SJCRH30 (cell line): ENCODE data around the gene DNAH17. TPM values are rescaled to one million over a fixed set of nuclear protein-coding genes. Genes with fewer than 3 reads are reported as not detected.

ENCODE experiments used
- DNase-seq, 2 experiments: peaks; one replicate each; pipeline ENCODE4 v3.0.0-alpha.2; 2015 to 2020
- H3K27ac ChIP-seq: fragments of 250-450 bp; sonication (Bioruptor Pico); 2 replicates; pipeline ENCODE4 v1.5.1; 2020; ENCODE audit warnings: mild to moderate bottlenecking, moderate library complexity
- H3K27me3 ChIP-seq: fragments of 250-450 bp; sonication (Bioruptor Pico); 2 replicates; pipeline ENCODE4 v1.5.1; 2020; ENCODE audit warnings: mild to moderate bottlenecking, moderate library complexity
- H3K36me3 ChIP-seq: fragments of 250-450 bp; sonication (Bioruptor Pico); 2 replicates; pipeline ENCODE4 v1.5.1; 2020; ENCODE audit warnings: mild to moderate bottlenecking, moderate library complexity
- H3K4me1 ChIP-seq: fragments of 250-450 bp; sonication (Bioruptor Pico); 2 replicates; pipeline ENCODE4 v1.5.1; 2020; ENCODE audit warnings: mild to moderate bottlenecking, moderate library complexity
- H3K4me3 ChIP-seq: fragments of 250-450 bp; sonication (Bioruptor Pico); 2 replicates; pipeline ENCODE4 v1.5.1; 2020; ENCODE audit warnings: mild to moderate bottlenecking, moderate library complexity
- H3K9me3 ChIP-seq: fragments of 250-450 bp; sonication (Bioruptor Pico); replicated peaks from 2 replicates; pipeline ENCODE4 v1.5.1; 2020; ENCODE audit warnings: mild to moderate bottlenecking, moderate library complexity
- total RNA-seq: library from RNA; depleted of rRNA; stranded (reverse); fragments of >200 nt; shearing (Covaris generic); gene quantifications from 2 replicates; pipeline ENCODE4 v1.2.3, GENCODE V29; 2014

Gene DNAH17
- total RNA-seq, 1 experiment from 2014 or later: 3.1 TPM

DNA sequence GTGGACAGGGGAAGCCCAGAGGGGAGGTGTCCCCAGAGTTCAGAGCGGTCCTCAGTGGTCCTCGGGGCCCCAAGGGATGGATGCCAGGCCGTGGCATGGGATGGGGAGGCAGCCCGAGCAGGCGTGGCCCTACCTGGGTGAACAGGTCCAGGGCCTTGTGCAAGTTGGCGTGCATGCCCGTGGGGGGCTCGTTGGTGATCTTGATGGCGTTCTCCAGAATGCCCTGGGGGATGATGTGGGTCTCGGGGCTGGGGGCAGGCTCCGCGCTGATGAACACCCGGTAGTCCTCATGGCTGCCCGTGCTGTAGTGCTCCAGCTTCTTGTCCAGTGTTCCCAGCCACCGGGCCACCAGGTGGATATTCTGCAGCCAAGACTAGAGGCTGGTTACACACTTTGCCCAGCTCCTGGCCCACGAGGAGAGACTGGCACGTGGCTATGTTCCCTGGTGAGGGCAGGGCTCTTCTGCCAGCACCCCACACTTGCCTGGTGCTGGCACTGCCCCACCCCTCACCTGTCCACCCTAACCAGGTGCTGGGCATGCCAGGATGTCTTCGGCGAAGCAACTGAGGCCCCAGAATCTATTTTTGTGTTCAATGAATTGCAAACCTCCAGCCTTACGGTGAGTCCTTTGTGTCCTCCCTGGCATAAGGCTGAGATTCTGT is 139.6 kb downstream of the DNAH17 start:
- H3K27ac ChIP-seq: no peak overlapping the region

DNA sequence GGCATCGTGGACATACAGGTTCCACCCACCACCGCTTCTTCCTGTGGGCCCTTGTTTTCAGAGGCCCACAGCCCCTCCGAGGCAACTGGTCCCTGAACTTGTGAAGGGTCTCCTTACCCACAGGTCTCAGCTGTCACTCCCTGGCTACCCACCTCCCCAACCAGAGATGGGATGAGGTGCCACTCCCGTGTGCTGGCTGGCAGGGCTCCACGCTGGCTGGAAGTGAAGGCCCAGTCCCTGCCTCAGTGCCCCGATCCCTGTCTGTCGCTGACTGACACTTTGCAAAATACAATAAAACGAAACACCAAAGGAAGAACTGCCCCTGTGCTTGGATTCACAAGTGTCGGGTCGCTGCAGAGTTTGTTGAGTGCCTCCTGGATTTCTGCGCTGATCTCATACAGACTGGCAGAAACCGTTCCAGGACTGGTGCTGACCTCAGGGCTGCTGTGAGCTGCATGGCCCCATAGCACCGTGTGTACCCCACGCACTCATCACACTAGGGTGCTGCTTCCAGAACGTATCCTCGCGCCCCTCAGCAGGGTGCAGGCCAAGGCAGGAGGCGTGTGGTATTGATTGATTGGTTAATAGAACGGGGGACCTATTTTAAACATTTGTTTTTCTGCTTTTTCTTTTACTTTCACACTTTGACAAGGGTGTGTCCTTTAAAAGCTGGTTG is 141.7 kb downstream of the DNAH17 start:
- Histone ChIP-seq H3K27me3 (no peaks in the 10 kb centered on the region), H3K36me3 (no peaks in the 10 kb centered on the region), H3K4me3 (no peak overlapping the region), H3K4me1 (peaks cover 13% of the 10 kb centered on the region), H3K27ac (no peak overlapping the region), H3K9me3 (no peaks in the 10 kb centered on the region)
- no peak for DNase-seq

More for the DNA sequence above, 139.6 kb downstream of the DNAH17 start:
- Histone ChIP-seq H3K9me3 (no peaks in the 10 kb centered on the region), H3K4me3 (no peak overlapping the region), H3K36me3 (no peaks in the 10 kb centered on the region), H3K27me3 (no peaks in the 10 kb centered on the region), H3K4me1 (peaks cover 19% of the 10 kb centered on the region)
- no peak for DNase-seq

DNA sequence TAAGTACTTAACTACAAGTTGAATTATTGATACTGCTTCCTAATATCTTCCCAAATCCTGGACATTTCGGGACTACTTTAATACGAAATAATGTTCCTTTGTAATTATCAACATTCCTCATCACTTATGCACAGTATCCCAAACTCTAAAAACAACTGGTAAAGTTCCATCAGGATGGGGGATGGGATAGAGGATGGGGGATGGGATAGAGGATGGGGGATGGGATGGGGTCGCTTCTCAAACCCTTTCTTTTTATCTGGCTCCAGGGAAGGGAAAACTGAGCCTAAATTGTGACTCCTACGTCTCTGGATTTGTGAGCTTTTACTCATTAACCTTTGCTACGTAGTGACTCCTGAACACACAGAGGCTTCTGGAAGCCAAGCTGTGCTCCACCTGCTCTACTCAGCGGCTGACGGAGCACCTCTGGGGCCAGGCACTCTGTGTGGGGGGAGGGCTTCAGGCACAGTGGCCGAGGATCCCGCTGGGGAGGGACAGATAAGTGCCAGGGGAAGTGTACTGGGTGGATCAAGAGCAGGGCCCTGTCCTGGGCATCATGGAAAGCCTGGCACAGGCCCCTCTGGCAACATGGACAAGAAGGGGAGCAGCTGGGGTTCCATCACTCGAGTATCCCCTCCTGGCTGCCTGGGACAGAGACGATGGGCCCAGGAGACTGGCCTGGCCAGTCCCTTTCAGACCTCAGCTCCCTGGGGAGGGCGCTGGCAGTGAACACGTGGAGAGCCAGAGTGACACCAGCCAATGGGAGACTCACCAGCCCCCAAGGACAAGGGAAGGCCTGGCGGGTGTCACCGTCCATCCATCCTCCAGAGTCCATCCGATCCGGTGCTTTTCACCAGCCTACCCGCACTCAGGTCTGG is 142.5 kb downstream of the DNAH17 start:
- Histone ChIP-seq H3K27me3 (no peaks in the 10 kb centered on the region), H3K27ac (no peak overlapping the region), H3K4me3 (no peak overlapping the region), H3K9me3 (no peaks in the 10 kb centered on the region), H3K4me1 (peaks cover 13% of the 10 kb centered on the region), H3K36me3 (no peaks in the 10 kb centered on the region)
- DNase-seq: no peak

DNA sequence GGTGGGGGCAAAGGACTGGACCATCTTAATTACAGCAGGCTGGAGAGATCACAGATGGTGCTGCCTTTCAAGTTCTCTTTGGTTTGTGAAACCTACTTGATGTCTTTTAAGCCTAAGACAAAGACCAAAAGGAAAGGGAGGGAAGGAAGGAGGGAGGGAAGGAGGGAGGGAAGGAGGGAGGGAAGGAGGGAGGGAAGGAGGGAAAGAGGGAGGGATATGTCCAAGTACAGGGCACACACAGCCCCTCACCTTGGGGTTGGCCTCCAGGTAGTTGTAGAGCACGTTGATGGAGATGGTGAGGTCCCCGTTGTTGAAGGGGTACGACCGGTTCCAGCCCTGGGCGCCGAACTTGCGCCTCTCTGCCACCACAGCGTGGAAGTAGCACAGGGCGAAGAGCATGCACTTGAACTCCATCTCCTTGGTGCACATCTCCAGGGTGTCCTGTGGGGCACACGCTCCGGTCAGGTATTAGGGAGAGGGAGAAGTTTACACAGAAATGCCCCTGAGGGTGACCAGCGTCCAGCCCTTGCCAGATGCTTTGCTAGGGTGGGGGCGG is 143.3 kb downstream of the DNAH17 start:
- no peak overlapping the region for H3K27ac ChIP-seq
- no peak overlapping the region for H3K4me3 ChIP-seq
- no peaks in the 10 kb centered on the region for H3K27me3 ChIP-seq
- H3K4me1 ChIP-seq: peaks cover 13% of the 10 kb centered on the region
- H3K9me3 ChIP-seq: no peaks in the 10 kb centered on the region
- H3K36me3 ChIP-seq: no peaks in the 10 kb centered on the region; the same call in 1 of the 2 replicates
- DNase-seq: no peak

DNA sequence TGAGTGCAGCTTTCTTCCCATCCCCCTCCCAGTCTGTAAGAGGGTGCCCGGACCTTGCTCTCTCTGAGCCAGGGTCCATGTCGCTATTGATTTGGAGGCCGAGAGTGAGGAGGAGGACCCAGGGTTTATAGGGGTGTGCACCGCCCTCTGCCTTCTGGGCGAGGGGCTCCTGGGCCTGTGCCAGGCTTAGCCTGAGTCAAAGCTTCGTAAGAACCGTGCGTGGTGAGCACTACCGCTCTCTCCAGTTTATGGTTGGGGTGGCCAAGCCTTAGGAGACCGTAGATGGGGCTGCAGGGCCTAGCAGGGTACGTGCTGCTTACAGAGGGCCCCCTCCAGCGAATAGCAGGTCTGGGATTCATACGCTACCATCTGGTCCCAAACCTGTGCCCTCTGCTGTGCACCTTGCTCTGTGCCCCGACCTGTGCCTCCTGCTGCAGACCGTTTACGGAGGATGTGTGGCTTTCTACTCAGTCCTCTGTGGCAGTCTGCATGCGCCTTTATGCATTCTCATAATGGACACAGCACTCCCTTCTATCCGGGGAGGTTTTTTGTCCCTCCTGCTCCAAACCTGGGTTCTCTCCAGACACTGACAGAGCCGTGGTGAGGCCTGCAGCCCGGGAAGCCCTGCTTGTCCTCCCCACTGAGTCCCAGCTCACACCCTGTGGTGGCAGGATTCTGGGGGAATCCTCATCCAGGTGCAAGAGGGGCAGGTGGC is 144.0 kb downstream of the DNAH17 start:
- H3K9me3 ChIP-seq: no peaks in the 10 kb centered on the region
- no peaks in the 10 kb centered on the region for H3K27me3 ChIP-seq
- H3K4me1 ChIP-seq: peaks cover 13% of the 10 kb centered on the region
- H3K4me3 ChIP-seq: no peak overlapping the region
- no peak for DNase-seq
- no peak overlapping the region for H3K27ac ChIP-seq
- H3K36me3 ChIP-seq: no peaks in the 10 kb centered on the region; the same call in 1 of the 2 replicates

DNA sequence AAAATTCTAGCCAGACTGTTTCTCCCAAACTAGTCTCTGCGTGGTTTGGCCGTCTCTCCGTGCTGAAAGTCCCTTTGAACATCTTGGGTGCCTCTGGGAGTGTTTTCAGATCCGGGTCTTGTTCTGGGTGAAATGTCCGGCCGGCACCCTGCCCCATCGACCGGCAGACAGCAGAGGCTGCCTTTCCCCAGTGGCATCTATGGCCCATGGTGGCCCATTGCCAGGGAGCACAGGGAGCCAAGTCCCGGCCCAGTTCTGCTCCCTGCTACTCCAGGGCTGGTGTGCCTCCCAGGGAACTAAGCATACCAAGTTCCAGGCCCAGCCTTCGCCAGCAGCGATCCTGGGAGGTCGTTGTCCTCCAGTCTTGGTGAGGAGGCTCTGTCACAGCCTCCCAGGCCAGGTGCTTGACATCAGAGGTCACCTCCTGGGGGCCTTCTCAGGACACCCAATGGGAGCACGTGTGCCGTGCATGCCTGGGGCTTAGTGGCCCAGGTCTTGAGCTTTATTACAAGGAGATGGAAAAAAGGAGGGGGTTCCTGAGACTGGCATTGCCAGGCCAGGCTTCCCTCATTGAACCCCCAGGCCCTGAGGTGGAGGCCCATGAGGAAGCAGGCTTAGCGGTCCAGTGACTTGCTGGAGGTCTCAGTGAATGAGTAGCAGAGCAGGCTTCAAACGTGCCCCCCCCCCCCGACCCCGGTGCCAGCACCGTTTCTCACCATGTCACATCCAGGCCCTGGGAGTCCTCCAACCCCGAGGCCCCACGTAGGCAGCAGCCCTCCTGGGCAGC is 144.8 kb downstream of the DNAH17 start:
- Histone ChIP-seq H3K9me3 (no peaks in the 10 kb centered on the region), H3K27me3 (no peaks in the 10 kb centered on the region), H3K4me3 (no peak overlapping the region), H3K36me3 (peaks cover under 1% of the 10 kb centered on the region; the same call in 1 of the 2 replicates), H3K27ac (no peak overlapping the region), H3K4me1 (peaks cover 11% of the 10 kb centered on the region)
- no peak for DNase-seq

DNA sequence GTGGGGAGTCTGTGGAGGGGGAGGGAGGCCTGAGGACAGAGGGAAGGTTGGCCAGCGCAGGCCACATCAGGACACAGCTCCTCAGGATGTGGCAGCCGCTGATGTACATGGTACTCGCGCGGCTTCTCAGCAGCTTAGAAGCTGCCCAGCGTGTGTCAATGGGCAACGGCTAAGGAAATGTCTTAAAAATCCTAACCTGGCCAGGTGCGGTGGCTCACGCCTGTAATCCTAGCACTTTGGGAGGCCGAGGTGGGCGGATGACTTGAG is 145.6 kb downstream of the DNAH17 start:
- no peak for DNase-seq
- H3K36me3 ChIP-seq: peaks cover 7% of the 10 kb centered on the region; the same call in 1 of the 2 replicates
- H3K9me3 ChIP-seq: no peaks in the 10 kb centered on the region

DNA sequence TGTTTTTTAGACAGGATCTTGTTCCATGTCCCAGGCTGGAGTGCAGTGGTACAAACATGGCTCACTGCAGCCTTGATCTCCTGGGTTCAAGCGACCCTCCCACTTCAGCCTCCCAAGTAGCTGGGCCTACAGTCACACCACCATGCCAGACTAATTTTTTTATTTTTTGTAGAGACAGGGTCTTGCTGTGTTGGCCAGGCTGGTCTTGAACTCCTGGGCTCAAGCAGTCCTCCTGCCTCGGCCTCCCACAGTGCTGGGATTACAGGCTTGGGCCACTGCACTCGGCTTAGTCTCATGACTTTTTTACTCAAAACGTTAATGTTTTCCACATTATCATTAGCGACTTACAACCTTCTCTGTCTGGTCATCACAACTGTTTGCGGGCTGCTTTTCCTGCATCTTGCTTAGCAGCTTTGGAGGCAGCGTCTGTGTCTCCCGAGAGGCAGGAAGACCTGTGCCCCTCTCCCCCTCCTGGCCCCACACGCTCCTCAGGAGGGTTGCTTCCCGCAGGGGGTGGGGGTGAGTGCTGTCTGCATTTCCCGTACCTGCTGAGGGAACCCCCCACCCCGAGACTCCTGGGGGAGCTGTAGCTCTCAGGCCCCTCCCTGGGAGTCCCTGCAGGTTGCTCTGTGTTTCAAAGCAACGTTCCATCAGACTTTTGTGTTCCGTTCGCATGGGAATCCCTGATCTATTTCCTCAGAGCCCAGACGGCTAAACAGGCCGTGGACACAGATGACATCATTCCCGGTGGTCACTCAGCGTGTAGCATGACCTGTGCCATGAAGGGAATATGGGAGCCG is 146.1 kb downstream of the DNAH17 start:
- Histone ChIP-seq H3K36me3 (peaks cover 12% of the 10 kb centered on the region), H3K4me1 (no peaks in the 10 kb centered on the region), H3K9me3 (no peaks in the 10 kb centered on the region), H3K4me3 (no peak overlapping the region), H3K27ac (no peak overlapping the region), H3K27me3 (no peaks in the 10 kb centered on the region)
- DNase-seq: no peak

More for the DNA sequence above, 145.6 kb downstream of the DNAH17 start:
- no peaks in the 10 kb centered on the region for H3K27me3 ChIP-seq
- H3K27ac ChIP-seq: no peak overlapping the region
- H3K4me1 ChIP-seq: peaks cover 5% of the 10 kb centered on the region; the same call in 1 of the 2 replicates
- H3K4me3 ChIP-seq: no peak overlapping the region

DNA sequence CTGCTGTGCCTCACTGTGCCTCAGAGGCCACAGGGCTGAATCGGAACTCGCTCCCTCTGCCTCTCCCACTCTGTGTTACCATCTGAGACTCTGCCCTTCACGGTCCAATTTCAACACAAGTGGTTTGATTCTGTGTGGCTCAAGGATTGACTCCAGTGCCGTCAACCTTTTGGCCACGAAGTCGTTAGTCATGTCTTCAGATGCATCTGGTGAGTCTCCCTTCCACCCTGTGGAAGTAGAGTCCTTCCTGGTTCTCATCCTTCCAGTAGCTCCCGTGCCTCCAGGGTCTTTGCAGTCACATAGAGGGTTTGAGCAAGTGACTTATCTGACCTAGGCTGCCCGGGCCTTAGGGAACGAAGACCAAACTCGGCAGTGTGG is 147.6 kb downstream of the DNAH17 start:
- Histone ChIP-seq H3K4me1 (no peaks in the 10 kb centered on the region), H3K9me3 (no peaks in the 10 kb centered on the region), H3K36me3 (peaks cover 25% of the 10 kb centered on the region), H3K27me3 (no peaks in the 10 kb centered on the region), H3K4me3 (no peak overlapping the region), H3K27ac (no peak overlapping the region)
- no peak for DNase-seq

DNA sequence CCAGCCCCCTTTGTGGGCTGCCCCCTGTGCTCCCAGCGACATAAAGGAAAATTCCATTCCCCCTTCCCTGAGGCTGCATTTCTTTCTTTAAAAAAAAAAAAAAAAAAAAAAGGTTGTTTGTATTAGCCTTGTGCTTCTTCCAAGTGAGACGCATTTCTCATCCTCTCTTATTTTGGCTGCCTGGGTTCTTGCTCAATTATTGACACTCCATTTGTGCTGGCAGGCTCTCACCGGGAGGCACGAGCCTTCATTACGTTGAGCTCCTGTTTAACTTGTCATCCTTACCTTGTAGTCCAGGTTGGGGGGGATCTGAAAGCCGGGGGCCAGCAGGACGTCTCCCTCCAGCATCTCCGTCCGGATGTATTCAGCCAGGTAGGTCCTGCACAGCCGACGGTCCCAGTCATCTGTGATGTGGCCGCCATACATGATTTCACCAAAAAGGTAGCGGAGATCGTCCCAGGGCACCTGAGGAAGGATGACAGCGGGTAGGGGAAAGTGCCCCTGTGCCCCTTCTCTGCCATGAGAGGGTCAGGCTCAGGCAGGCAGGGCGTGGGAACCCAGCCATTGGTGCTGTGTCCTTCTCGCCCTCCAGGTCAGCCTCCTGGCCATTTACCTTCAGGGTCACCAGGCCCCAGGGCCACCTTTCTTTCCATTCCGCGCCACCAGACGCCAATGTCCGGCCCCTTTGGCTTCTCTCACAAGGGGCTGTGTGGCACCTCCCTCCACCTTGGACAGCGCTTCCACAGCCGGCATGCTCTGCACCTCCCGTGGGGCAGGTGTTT is 148.2 kb downstream of the DNAH17 start:
- no peaks in the 10 kb centered on the region for H3K4me1 ChIP-seq
- no peaks in the 10 kb centered on the region for H3K27me3 ChIP-seq
- peaks cover 31% of the 10 kb centered on the region for H3K36me3 ChIP-seq
- H3K4me3 ChIP-seq: no peak overlapping the region
- no peak overlapping the region for H3K27ac ChIP-seq
- no peaks in the 10 kb centered on the region for H3K9me3 ChIP-seq
- no peak for DNase-seq

DNA sequence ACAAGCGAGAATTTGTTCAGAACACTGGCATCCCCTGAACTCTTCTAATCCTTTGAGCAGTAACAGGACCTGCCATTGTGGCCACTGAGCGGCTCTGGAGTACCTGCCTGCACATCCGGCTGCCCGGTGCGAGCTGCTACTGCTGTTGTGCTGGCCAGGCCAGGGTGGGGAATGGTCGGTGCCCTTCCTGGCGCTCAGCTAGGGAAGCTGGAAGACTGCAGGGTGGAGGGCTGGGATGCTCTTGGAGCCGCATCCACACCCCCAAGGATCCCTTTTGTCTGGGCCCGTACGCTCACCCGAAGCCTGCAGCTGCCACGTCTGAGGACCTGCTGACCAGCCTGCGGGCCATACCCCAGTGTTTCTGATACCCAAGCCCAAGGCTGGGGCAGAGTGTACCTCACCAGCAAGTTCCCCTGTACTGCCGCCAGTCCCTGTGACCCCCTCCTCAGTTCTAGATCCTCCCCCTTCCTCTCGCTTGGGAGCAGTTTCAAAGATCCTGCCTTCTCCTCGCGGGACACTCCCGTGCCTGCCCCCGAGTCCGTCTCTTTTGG is 149.1 kb downstream of the DNAH17 start:
- no peaks in the 10 kb centered on the region for H3K27me3 ChIP-seq
- H3K36me3 ChIP-seq: peaks cover 40% of the 10 kb centered on the region
- no peaks in the 10 kb centered on the region for H3K9me3 ChIP-seq
- DNase-seq: no peak
- no peaks in the 10 kb centered on the region for H3K4me1 ChIP-seq
- no peak overlapping the region for H3K27ac ChIP-seq
- H3K4me3 ChIP-seq: no peak overlapping the region

DNA sequence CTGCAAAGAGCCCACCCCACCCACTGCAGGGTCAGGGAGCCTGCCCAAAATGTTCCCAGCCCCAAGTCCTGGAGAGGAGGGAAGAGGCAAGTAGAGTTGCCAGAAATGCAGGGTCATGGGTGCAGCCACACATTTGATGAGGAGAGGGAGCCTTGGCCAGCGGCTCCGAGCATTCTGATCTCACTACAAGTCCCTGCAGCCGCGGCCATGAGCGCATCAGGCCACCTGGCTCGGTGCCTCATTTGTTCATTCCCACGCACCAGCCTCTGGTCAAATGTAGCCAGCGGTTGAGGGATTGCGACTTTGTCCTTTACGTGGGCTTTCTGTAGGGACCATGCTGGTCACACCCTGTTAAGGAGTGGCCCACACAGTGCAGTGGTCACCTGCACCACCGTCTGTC is 150.1 kb downstream of the DNAH17 start:
- Histone ChIP-seq H3K36me3 (peaks cover 48% of the 10 kb centered on the region), H3K27ac (no peak overlapping the region), H3K4me1 (no peaks in the 10 kb centered on the region), H3K27me3 (no peaks in the 10 kb centered on the region), H3K4me3 (no peak overlapping the region), H3K9me3 (no peaks in the 10 kb centered on the region)
- no peak for DNase-seq
